Caki2 (cell line): ENCODE data around the gene ADAP2. TPM values are rescaled to one million over a fixed set of nuclear protein-coding genes. Genes with fewer than 3 reads are reported as not detected.
"Not testable (repeated sequence)": the region's sequence is repeated elsewhere in the genome, so short reads cannot be mapped to it uniquely, and the experiment has no call there.

ENCODE experiments used
- DNase-seq: peaks from one replicate; pipeline ENCODE4 v3.0.0-alpha.2; 2015; ENCODE audit warnings: low read depth
- in situ Hi-C: cut with HindIII; loops from 2 replicates; pipeline ENCODE4 v1.10.0; 2016; ENCODE audit warnings: low sequenced_read_pairs, low pct_unique_long_range_greater_than_20kb, mixed read lengths
- total RNA-seq: library from RNA; depleted of rRNA; stranded (reverse); fragments of >200 nt; shearing (Covaris generic); gene quantifications from 2 replicates; pipeline ENCODE4 v1.2.3, GENCODE V29; 2014; ENCODE audit warnings: low replicate concordance; rRNA removed

The ADAP2 gene, protein sequence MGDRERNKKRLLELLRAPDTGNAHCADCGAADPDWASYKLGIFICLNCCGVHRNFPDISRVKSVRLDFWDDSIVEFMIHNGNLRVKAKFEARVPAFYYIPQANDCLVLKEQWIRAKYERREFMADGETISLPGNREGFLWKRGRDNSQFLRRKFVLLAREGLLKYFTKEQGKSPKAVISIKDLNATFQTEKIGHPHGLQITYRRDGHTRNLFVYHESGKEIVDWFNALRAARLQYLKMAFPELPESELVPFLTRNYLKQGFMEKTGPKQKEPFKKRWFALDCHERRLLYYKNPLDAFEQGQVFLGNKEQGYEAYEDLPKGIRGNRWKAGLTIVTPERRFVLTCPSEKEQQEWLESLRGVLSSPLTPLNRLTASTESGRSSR
- total RNA-seq = 15.5 and 21.6 TPM in 2 replicates

- DNase-seq = peak; percentile 60
- in situ Hi-C loops = no loop called here
Measured at GRCh38 chr17:30921544-30922196, at the start of gene ADAP2. TSS of gene ADAP2 (plus strand) at chr17:30921945. CDS start at chr17:30922015, 70 bp downstream.

DNA sequence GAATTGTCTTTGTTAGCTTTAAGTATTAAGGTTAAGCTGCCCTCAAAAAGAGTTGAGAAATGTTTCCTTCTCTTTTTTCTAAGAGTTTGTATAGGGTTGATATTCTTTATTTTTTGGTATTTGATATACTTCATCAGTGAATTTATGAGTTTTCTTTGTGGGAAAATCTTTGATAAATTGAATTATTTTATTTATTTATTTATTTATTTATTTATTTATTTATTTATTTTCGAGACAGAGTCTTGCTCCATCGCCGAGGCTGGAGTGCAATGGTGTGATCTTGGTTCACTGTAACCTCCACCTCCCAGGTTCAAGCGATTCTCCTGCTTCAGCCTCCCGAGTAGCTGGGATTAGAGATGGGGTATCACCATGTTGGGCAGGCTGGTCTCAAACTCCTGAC lies 35.6 kb upstream of the ADAP2 start:
- in situ Hi-C loops = no loop called here
- no peak for DNase-seq

DNA sequence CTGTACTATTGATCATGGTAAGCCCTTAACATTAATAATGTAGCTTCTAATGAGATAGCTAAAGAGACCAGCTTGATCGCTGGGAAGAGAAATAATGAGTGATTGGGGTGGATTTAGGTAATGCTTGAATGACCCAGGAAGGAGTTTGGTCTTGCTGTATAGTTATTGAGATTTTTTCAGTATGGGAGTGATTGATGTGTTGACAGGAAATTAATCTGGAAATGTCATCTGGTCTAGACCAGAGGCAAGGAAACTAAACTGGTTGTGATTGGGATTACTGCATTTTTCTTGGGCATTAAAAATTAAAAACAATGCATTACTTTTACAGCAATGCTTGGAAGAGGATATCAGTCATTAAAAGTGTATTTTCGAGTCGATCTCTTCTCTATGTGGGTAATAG lies 27.5 kb upstream of the ADAP2 start:
- DNase-seq = no peak

DNA sequence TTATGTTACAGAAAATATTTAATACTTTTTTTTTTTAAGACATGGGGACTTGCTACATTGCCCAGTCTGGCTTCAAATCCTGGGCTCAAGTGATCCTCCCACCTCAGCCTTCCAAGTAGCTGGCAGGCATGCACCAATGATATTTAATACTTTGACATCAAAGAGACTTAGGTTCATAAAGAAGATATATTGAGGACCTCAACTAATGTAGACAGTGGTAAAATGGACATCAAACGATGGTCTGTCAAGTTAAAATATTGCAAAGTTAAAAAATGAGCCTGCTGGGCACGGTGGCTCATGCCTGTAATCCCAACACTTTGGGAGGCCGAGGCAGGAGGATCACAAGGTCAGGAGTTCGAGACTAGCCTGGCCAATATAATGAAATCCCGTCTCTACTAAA lies 24.4 kb upstream of the ADAP2 start:
- in situ Hi-C loops = no loop called here

More for the DNA sequence above, 27.5 kb upstream of the ADAP2 start:
- in situ Hi-C loops = no loop called here

DNA sequence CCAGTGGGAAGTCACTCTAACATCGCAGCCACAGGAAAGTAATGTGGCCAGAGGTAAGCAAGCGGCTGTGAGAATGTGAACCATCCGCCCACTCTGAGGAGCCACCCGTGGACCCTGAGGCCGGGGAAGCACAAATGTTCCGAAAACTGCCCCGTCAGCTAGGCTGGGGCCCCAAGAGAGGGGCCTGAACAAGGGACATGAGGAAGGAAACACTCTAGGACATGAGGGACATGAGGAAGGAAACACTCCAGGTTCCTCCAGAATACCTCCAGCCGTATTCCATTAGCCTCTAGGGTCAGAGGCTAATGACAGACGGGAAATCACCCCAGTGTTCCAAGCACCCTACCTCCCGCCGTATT lies 16.0 kb upstream of the ADAP2 start:
- DNase-seq = peak; percentile 62
- in situ Hi-C loops = no loop called here

More for the DNA sequence above, 24.4 kb upstream of the ADAP2 start:
- DNase-seq = no peak

- DNase-seq = peak; percentile 83
- in situ Hi-C loops = no loop called here
Measured at GRCh38 chr17:30906101-30906911, 15.4 kb upstream of the ADAP2 start, which contains the start of gene TEFM. TSS of gene TEFM (minus strand) at chr17:30906238. CDS start at chr17:30906198, 40 bp downstream.

- in situ Hi-C loops = no loop called here
Measured at GRCh38 chr17:30908717-30909420, 12.9 kb upstream of the ADAP2 start.

GRCh38 chr17:30910151-30910550 lies 11.6 kb upstream of the ADAP2 start:
- DNase-seq, in situ Hi-C loops: not testable (repeated sequence)

More at GRCh38 chr17:30908717-30909420, 12.9 kb upstream of the ADAP2 start:
- DNase-seq = no peak

DNA sequence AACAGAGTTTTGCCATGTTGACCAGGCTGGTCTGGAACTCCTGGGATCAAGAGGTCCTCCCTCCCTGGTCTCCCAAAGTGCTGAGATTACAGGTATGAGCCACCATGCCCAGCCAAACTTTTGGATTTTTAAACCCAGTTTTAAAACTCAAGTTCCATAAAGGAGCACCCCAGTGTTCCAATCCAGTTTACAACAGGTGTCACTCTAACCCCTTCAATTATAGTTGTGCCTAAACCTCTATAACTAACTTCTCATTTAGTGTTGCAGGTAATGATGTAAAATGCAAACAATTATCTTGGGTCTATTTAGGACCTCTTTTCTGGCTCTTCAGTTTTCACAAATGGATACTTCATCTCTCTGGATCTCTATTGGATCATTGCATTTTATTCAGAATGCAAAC lies 7.8 kb upstream of the ADAP2 start:
- in situ Hi-C loops = no loop called here
- DNase-seq = no peak

DNA sequence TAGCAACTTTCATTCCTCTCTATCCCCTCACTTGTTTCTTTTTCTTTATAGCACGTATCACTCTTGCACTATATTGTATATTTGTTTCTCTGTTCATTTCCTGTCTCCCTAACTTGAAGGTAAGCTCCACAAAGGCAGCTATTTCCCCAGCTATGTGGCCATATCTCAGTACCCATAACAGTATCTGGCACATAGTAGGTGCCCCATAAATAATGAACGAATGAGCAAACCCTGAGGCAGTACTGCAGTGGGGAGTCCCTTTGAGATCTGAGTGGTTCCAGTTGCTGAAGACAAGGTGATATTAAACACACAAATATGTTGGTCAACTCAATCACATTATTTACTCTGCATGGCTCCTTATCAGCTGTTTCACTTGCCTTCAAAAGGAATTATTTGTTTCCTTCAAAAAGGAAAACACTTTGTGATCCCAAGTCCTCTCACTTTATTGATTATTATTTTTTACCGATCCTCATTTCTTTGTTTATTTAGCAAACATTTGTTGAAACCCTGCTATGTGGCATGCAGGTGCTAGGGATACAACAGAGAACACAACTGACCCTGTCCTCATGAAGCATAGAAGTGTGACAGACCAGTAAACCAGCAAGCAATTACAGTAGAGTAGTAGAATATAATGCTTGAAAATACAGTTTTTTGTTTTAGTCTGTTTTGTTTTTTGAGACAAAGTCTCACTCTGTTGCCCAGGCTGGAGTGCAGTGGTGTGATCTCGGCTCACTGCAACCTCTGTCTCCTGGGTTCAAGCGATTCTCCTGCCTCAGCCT lies 5.7 kb upstream of the ADAP2 start:
- in situ Hi-C loops = no loop called here

GRCh38 chr17:30917050-30917449 lies 4.7 kb upstream of the ADAP2 start:
- DNase-seq = no peak
- in situ Hi-C loops = no loop called here

More for the DNA sequence above, 5.7 kb upstream of the ADAP2 start:
- DNase-seq = no peak

GRCh38 chr17:30920282-30920681 lies 1.5 kb upstream of the ADAP2 start:
- in situ Hi-C loops = no loop called here
- DNase-seq = peak; percentile 69

GRCh38 chr17:30920683-30921543 lies 832 bp upstream of the ADAP2 start:
- no peak for DNase-seq
- in situ Hi-C loops = no loop called here

DNA sequence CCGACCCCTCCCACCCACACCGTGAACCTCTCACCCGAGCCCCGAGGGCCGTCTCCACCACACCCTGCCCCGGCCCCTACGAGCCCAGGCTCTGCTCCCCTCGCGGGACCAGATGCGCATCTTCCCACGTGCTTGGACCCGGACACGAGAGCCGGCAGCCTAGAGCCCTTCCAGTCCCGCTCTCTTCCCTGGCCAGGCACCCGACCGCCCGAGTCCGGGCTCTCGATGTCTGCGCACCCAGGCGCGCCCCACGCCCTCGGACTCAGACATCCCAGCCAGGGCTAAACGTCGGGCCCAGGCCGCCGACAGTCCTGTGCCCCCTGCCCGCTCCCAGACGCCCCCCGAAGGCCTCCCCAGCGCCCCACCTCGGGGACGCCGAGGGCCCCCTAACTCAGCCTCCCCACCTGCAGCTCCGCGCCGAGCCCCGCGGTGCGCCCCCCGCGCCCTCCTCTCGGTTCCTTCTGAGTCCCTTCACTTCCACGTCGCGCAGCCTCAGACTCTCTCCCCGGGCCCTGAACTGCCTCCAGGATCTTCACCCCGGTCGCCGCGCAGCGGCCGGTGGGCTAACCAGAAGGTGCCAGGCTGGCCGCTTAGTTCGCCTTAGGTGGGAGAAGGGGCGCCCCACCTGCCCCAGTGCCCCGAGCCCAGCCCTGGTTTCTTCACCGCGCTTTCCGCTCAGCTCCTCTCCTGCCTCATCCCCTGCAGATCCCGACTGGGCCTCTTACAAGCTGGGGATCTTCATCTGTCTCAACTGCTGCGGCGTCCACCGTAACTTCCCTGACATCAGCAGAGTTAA lies 688 bp downstream of the ADAP2 start:
- DNase-seq = no peak
- in situ Hi-C loops = no loop called here

- in situ Hi-C loops = no loop called here
Measured at GRCh38 chr17:30924341-30924740, 2.6 kb downstream of the ADAP2 start.

DNA sequence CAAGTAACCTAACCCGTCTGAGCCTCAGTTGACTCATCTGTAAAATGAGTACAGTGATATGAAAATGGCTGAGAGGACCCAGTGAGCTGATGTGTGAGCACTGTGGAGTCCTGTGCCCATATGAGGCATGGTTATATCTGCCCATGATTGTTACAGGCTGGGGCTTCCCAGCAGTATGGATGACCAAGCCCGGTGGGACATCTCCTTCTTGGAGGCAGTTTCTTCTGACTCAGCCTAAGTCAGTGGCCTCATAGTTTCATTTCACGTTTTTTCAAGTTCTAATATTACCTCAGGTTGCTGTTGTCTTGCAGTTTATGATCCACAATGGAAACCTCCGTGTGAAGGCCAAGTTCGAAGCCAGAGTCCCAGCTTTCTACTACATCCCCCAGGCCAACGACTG lies 4.8 kb downstream of the ADAP2 start:
- in situ Hi-C loops = no loop called here
- no peak for DNase-seq

More at GRCh38 chr17:30924341-30924740, 2.6 kb downstream of the ADAP2 start:
- no peak for DNase-seq
